Peyer's patch (tissue), 4 donors: ENCODE results near the gene COPZ2.

ENCODE experiments used
- POLR2A ChIP-seq, 2 donors: fragments of 450-650 bp; IDR thresholded peaks; one replicate each; pipeline ENCODE4 v1.5.1; 2017; ENCODE audit warnings: antibody characterized with exemption in 2 of 2, mild to moderate bottlenecking in 2 of 2, moderate library complexity in 2 of 2
- TF ChIP-seq, protein P1 (sequence below), 6 experiments: fragments of 450-650 bp in 4 of 6; fragments of 200-600 bp in 2 of 6; sonication (generic) in 1 of 6; IDR thresholded peaks; one replicate each; pipeline ENCODE4 v1.5.1; 2017 to 2019; ENCODE audit warnings: antibody characterized with exemption in 6 of 6, mild to moderate bottlenecking in 3 of 6, moderate library complexity in 1 of 6

DNA sequence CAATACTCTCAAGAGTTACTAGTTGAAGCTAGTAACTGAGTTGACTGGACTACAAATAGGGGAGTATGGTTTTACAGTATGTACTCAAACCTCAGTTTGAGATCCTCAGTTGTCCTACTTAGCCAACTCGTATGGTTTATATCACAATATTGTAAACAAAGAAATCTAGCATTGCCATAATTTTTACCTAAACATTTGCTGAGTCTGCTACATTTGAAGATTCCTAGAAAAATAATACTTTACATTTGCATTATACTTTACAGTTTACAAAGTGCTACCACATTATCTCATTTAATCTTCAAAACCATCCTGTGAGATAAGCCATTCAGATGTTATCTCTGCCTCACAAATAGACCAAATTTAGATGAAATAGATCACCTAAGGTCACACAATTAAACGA lies 47.3 kb upstream of the COPZ2 start:
- TF ChIP-seq, protein P1, sequence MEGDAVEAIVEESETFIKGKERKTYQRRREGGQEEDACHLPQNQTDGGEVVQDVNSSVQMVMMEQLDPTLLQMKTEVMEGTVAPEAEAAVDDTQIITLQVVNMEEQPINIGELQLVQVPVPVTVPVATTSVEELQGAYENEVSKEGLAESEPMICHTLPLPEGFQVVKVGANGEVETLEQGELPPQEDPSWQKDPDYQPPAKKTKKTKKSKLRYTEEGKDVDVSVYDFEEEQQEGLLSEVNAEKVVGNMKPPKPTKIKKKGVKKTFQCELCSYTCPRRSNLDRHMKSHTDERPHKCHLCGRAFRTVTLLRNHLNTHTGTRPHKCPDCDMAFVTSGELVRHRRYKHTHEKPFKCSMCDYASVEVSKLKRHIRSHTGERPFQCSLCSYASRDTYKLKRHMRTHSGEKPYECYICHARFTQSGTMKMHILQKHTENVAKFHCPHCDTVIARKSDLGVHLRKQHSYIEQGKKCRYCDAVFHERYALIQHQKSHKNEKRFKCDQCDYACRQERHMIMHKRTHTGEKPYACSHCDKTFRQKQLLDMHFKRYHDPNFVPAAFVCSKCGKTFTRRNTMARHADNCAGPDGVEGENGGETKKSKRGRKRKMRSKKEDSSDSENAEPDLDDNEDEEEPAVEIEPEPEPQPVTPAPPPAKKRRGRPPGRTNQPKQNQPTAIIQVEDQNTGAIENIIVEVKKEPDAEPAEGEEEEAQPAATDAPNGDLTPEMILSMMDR (IDR thresholded peaks at IDR 0.05), result no peak
- TF ChIP-seq POLR2A (IDR thresholded peaks at IDR 0.05), result no peak
